HepG2 (cell line): ENCODE data around the gene LAS1L. TPM values are rescaled to one million over a fixed set of nuclear protein-coding genes. Genes with fewer than 3 reads are reported as not detected.

Experiments used
- ATAC-seq: fragments of 200-7000 bp; cut with Tn5 transposase; 3 replicates; pipeline ENCODE4 v1.9.1; 2020; ENCODE audit warnings: mild to moderate bottlenecking, moderate library complexity
- BruUV-seq: library from RNA; stranded (reverse); fragments of 400-500 nt; replicated peaks from 2 replicates; lab custom pipeline; 2021; lab: Mats Ljungman, UMichigan
- CTCF ChIA-PET: fragments of 300-600 bp; formaldehyde crosslinking; extraction: SDS; loops from one replicate; lab custom pipeline; 2021; ENCODE audit warnings: low total read pairs, inconsistent platforms, low intra/inter-chr PET ratio; lab: Yijun Ruan, JAX
- POLR2A ChIA-PET: fragments of 350-600 bp; sonication (Branson Sonifier 250); formaldehyde crosslinking; loops from one replicate; lab custom pipeline; 2020; ENCODE audit warnings: antibody characterized with exemption, inconsistent platforms; lab: Yijun Ruan, JAX
- DNase-seq: peaks from one replicate; pipeline ENCODE4 v3.0.0-alpha.2; 2015; ENCODE audit warnings: low spot score
- FAIRE-seq: peaks from 3 replicates; lab custom pipeline; 2011; peaks lifted over from hg19 to GRCh38; lab: Jason Lieb, UNC
- H2AFZ ChIP-seq: one replicate; pipeline ENCODE4 v1.6.1; 2011; ENCODE audit warnings: low read length, inconsistent platforms
- H3K27ac ChIP-seq: fragments of 300-600 bp; 3 replicates; pipeline ENCODE4 v1.8.0; 2011; ENCODE audit warnings: mixed run types, mild to moderate bottlenecking, mixed read lengths, low read length, inconsistent platforms; ENCODE audit not compliant: insufficient read depth; ENCODE audit errors: extremely low read length
- H3K27me3 ChIP-seq, 2 experiments: fragments of 200-600 bp in 1 of 2; 2 replicates in 1 of 2; 3 replicates in 1 of 2; pipeline versions ENCODE4 v1.6.0 to v1.8.0; 2011; ENCODE audit warnings: low read length in 2 of 2, mild to moderate bottlenecking in 2 of 2, moderate library complexity in 2 of 2, inconsistent platforms in 1 of 2; ENCODE audit not compliant: insufficient read depth in 2 of 2, control insufficient read depth in 1 of 2
- H3K36me3 ChIP-seq, 2 experiments: fragments of 200-600 bp in 1 of 2; replicated peaks in 1 of 2; 2 replicates in 1 of 2; 3 replicates in 1 of 2; pipeline versions ENCODE4 v1.5.1 to v1.8.0; 2011; ENCODE audit warnings: low read length in 2 of 2, inconsistent platforms in 1 of 2; ENCODE audit not compliant: insufficient read depth in 2 of 2, control insufficient read depth in 1 of 2
- H3K4me1 ChIP-seq: 2 replicates; pipeline ENCODE4 v1.5.1; 2012; ENCODE audit warnings: low read length, inconsistent platforms; ENCODE audit not compliant: insufficient read depth
- H3K4me2 ChIP-seq: 2 replicates; pipeline ENCODE4 v1.6.0; 2011; ENCODE audit warnings: low read depth, low read length, inconsistent platforms
- H3K4me3 ChIP-seq, 3 experiments: fragments of 200-600 bp in 1 of 3; sonication (generic), shearing (Covaris generic) in 1 of 3; replicated peaks in 1 of 3; 2 replicates each; pipeline ENCODE4 v1.5.1; 2011 to 2016; ENCODE audit warnings: low read length in 3 of 3, inconsistent platforms in 2 of 3, low read depth in 2 of 3, mild to moderate bottlenecking in 2 of 3, control low read depth in 1 of 3, mixed read lengths in 1 of 3; ENCODE audit not compliant: insufficient read depth in 1 of 3
- H3K79me2 ChIP-seq: one replicate; pipeline ENCODE4 v1.6.1; 2011; ENCODE audit warnings: low read length, inconsistent platforms; ENCODE audit not compliant: insufficient read depth
- H3K9ac ChIP-seq: 2 replicates; pipeline ENCODE4 v1.6.0; 2011; ENCODE audit warnings: mild to moderate bottlenecking, low read depth, low read length, inconsistent platforms; ENCODE audit not compliant: insufficient read depth
- H3K9me3 ChIP-seq: 2 replicates; pipeline ENCODE4 v1.5.1; 2012; ENCODE audit warnings: mild to moderate bottlenecking, low read length
- H4K20me1 ChIP-seq: 2 replicates; pipeline ENCODE4 v1.6.0; 2011; ENCODE audit warnings: inconsistent platforms, mild to moderate bottlenecking, low read length, moderate library complexity; ENCODE audit not compliant: insufficient read depth
- DPF2 ChIP-seq: sonication (generic); formaldehyde crosslinking; IDR thresholded peaks from 2 replicates; pipeline ENCODE4 v1.4.0; 2020; ENCODE audit warnings: mild to moderate bottlenecking, low read depth, missing genetic modification reagents, borderline replicate concordance
- HDAC6 ChIP-seq: fragments of 200-600 bp; sonication (generic); IDR thresholded peaks from 2 replicates; pipeline ENCODE4 v1.7.0; 2017; ENCODE audit warnings: mild to moderate bottlenecking, antibody characterized with exemption, low read length, low read depth
- JARID2 ChIP-seq: sonication (generic); formaldehyde crosslinking; IDR thresholded peaks from 2 replicates; pipeline ENCODE4 v1.8.1; 2023; ENCODE audit warnings: missing genetic modification reagents, inconsistent platforms; ENCODE audit not compliant: insufficient replicate concordance
- MAFF ChIP-seq: IDR thresholded peaks from 2 replicates; pipeline ENCODE4 v1.6.1; 2011; ENCODE audit warnings: low read depth, low read length, improper control_type of control experiment
- POGZ ChIP-seq: sonication (generic); formaldehyde crosslinking; IDR thresholded peaks from 2 replicates; pipeline ENCODE4 v1.4.0; 2020; ENCODE audit warnings: mild to moderate bottlenecking, missing genetic modification reagents
- TBX3 ChIP-seq: fragments of 450-650 bp; IDR thresholded peaks from 2 replicates; pipeline ENCODE4 v1.6.1; 2017; ENCODE audit warnings: antibody characterized with exemption, mild to moderate bottlenecking, inconsistent platforms, borderline replicate concordance
- ZFX ChIP-seq: sonication (generic); formaldehyde crosslinking; IDR thresholded peaks from 2 replicates; pipeline ENCODE4 v1.4.0; 2020; ENCODE audit warnings: mild to moderate bottlenecking, low read depth, missing genetic modification reagents, moderate library complexity
- ZNF331 ChIP-seq: sonication (generic); formaldehyde crosslinking; IDR thresholded peaks from 2 replicates; pipeline ENCODE4 v1.4.0; 2020; ENCODE audit warnings: missing genetic modification reagents
- ZNF484 ChIP-seq: sonication (generic); formaldehyde crosslinking; IDR thresholded peaks from 2 replicates; pipeline ENCODE4 v1.5.1; 2020; ENCODE audit warnings: mild to moderate bottlenecking, low read depth, missing genetic modification reagents, borderline replicate concordance
- ZSCAN31 ChIP-seq: sonication (generic); formaldehyde crosslinking; IDR thresholded peaks from 2 replicates; pipeline ENCODE4 v1.5.0; 2020; ENCODE audit warnings: low read depth, mild to moderate bottlenecking, missing genetic modification reagents
- WGBS: methylation state at CpG from one replicate; pipeline ENCODE4 v1.1.6; 2017; ENCODE audit warnings: low lambda C conversion rate; 5-methylcytosine and 5-hydroxymethylcytosine counted together
- in situ Hi-C: cut with HindIII; loops from 2 replicates; pipeline ENCODE4 v1.10.0; 2017; ENCODE audit warnings: low pct_unique_long_range_greater_than_20kb; ENCODE audit not compliant: extremely low pct_ligation_motif_present
- intact Hi-C: fragments of 100-400 bp; cut with micrococcal nuclease; formaldehyde crosslinking; loops from one replicate; pipeline ENCODE4 v1.10.0; 2022; ENCODE audit not compliant: unreplicated experiment
- polyA plus RNA-seq, 8 experiments: library from polyadenylated mRNA; depleted of rRNA in 3 of 8; stranded (reverse) in 7 of 8; unstranded in 1 of 8; fragments of >200 nt; fragmentation: Illumina TruSeq in 4 of 8; extraction: Trizol in 4 of 8; gene quantifications; 2 replicates each; pipeline versions ENCODE4 v1.2.1 to v1.2.3, GENCODE V29; 2011 to 2016; ENCODE audit warnings: low read depth in 4 of 8, missing spikeins in 1 of 8, mixed read lengths in 1 of 8; ENCODE audit not compliant: insufficient read depth in 1 of 8
- total RNA-seq, 5 experiments: library from RNA; depleted of rRNA; stranded (reverse); fragments of >200 nt; fragmentation: Illumina TruSeq; extraction: Trizol; gene quantifications; 2 replicates each; pipeline ENCODE4 v1.2.3, GENCODE V29; 2016; ENCODE audit warnings: low read depth in 1 of 5
- TF ChIP-seq, protein P1 (sequence below): sonication (generic); formaldehyde crosslinking; IDR thresholded peaks from 2 replicates; pipeline ENCODE4 v1.4.0; 2020; ENCODE audit warnings: missing genetic modification reagents, borderline replicate concordance
- TF ChIP-seq, protein P2 (sequence below): sonication (generic); formaldehyde crosslinking; IDR thresholded peaks from 2 replicates; pipeline ENCODE4 v1.5.0; 2020; ENCODE audit warnings: mild to moderate bottlenecking, missing genetic modification reagents
- TF ChIP-seq, protein P3 (sequence below): sonication (generic); formaldehyde crosslinking; IDR thresholded peaks from 2 replicates; pipeline ENCODE4 v1.4.0; 2020; ENCODE audit warnings: mild to moderate bottlenecking, low read depth, missing genetic modification reagents

The LAS1L gene
- total and polyA plus RNA-seq, 2 of the 13 experiments (the other 11 are each of a cell fraction or from before 2014, with no cell fraction given) = 18.1 to 33.3 TPM

DNA sequence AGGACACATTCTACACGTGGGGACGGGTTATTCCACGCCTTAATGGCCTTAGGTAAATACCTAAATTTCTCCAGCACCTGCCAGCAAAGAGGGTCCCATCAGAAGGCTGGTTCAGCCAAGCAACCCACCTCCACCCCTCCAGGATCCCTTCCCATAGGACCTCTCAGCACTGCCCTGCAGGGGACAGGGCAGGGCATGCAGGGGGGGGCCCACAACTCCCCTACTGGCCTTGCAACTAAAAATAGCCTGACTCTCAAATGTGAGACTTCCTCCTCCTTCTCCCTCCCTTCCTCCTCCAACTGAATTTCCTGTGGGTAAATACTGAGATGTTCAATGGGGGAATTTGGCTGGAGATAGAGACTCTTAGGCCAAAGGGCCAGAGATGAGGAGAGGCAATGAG, 6.3 kb downstream of the LAS1L start:
- intact Hi-C loops (loop anchor here (5.0 kb wide), 1 partner anchor 636 kb away; no protein-coding TSS in a partner anchor), in situ Hi-C loops (no loop called here)
- Histone ChIP-seq H3K4me3 (no peak overlapping the region), H3K79me2 (peaks cover 11% of the 10 kb centered on the region), H2AFZ (no peak overlapping the region), H3K27ac (no peak overlapping the region)
- DNase-seq (no peak), ATAC-seq (no peak)
- BruUV-seq = no TSS peak
- CTCF ChIA-PET = no interaction called here
- TF ChIP-seq TBX3 = no peak
- no peak for TF ChIP-seq ZNF484 (CRISPR knock-in tag)
- TF ChIP-seq MAFF = no peak
- TF ChIP-seq JARID2 (CRISPR knock-in tag) = no peak
- no peak for TF ChIP-seq HDAC6
- TF ChIP-seq, protein P1, sequence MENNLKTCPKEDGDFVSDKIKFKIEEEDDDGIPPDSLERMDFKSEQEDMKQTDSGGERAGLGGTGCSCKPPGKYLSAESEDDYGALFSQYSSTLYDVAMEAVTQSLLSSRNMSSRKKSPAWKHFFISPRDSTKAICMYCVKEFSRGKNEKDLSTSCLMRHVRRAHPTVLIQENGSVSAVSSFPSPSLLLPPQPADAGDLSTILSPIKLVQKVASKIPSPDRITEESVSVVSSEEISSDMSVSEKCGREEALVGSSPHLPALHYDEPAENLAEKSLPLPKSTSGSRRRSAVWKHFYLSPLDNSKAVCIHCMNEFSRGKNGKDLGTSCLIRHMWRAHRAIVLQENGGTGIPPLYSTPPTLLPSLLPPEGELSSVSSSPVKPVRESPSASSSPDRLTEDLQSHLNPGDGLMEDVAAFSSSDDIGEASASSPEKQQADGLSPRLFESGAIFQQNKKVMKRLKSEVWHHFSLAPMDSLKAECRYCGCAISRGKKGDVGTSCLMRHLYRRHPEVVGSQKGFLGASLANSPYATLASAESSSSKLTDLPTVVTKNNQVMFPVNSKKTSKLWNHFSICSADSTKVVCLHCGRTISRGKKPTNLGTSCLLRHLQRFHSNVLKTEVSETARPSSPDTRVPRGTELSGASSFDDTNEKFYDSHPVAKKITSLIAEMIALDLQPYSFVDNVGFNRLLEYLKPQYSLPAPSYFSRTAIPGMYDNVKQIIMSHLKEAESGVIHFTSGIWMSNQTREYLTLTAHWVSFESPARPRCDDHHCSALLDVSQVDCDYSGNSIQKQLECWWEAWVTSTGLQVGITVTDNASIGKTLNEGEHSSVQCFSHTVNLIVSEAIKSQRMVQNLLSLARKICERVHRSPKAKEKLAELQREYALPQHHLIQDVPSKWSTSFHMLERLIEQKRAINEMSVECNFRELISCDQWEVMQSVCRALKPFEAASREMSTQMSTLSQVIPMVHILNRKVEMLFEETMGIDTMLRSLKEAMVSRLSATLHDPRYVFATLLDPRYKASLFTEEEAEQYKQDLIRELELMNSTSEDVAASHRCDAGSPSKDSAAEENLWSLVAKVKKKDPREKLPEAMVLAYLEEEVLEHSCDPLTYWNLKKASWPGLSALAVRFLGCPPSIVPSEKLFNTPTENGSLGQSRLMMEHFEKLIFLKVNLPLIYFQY (CRISPR knock-in tag) = no peak
- no peak for TF ChIP-seq DPF2 (CRISPR knock-in tag)
- no peak for TF ChIP-seq ZNF331
- TF ChIP-seq, protein P2, sequence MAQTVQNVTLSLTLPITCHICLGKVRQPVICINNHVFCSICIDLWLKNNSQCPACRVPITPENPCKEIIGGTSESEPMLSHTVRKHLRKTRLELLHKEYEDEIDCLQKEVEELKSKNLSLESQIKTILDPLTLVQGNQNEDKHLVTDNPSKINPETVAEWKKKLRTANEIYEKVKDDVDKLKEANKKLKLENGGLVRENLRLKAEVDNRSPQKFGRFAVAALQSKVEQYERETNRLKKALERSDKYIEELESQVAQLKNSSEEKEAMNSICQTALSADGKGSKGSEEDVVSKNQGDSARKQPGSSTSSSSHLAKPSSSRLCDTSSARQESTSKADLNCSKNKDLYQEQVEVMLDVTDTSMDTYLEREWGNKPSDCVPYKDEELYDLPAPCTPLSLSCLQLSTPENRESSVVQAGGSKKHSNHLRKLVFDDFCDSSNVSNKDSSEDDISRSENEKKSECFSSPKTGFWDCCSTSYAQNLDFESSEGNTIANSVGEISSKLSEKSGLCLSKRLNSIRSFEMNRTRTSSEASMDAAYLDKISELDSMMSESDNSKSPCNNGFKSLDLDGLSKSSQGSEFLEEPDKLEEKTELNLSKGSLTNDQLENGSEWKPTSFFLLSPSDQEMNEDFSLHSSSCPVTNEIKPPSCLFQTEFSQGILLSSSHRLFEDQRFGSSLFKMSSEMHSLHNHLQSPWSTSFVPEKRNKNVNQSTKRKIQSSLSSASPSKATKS (CRISPR knock-in tag) = no peak
- TF ChIP-seq, protein P3, sequence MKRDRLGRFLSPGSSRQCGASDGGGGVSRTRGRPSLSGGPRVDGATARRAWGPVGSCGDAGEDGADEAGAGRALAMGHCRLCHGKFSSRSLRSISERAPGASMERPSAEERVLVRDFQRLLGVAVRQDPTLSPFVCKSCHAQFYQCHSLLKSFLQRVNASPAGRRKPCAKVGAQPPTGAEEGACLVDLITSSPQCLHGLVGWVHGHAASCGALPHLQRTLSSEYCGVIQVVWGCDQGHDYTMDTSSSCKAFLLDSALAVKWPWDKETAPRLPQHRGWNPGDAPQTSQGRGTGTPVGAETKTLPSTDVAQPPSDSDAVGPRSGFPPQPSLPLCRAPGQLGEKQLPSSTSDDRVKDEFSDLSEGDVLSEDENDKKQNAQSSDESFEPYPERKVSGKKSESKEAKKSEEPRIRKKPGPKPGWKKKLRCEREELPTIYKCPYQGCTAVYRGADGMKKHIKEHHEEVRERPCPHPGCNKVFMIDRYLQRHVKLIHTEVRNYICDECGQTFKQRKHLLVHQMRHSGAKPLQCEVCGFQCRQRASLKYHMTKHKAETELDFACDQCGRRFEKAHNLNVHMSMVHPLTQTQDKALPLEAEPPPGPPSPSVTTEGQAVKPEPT (CRISPR knock-in tag) = no peak
- no peak for TF ChIP-seq ZFX (CRISPR knock-in tag)
- TF ChIP-seq POGZ (CRISPR knock-in tag) = no peak
- no peak for TF ChIP-seq ZSCAN31
- TF ChIP-seq, all 625 proteins: peak for 0
- H3K9ac ChIP-seq = no peak overlapping the region
- H3K9me3 ChIP-seq = no peaks in the 10 kb centered on the region
- POLR2A ChIA-PET = no interaction called here
- no peaks in the 10 kb centered on the region for H4K20me1 ChIP-seq
- H3K4me2 ChIP-seq = no peak overlapping the region
- no peak for FAIRE-seq
- H3K27me3 ChIP-seq = no peaks in the 10 kb centered on the region
- H3K4me1 ChIP-seq = peaks cover 6% of the 10 kb centered on the region
- WGBS = 80% methylated on average over 2 of the region's 3 CpGs
- H3K36me3 ChIP-seq = peaks cover 5 to 29% of the 10 kb centered on the region in 2 experiments; a peak in 4 of 5 replicates
